ENCODE measurements around the gene AOAH.

Gene AOAH

GRCh38 chr7:36591636-36592035, 132.7 kb downstream of the AOAH start:
- Histone ChIP-seq H3K4me3 (replicated peaks; ENCODE audit: low read depth, low read length) (no peak overlapping the region), H3K27me3 (replicated peaks; ENCODE audit: control insufficient read depth, insufficient read depth, low read length) (no peaks in the 10 kb centered on the region; the same call in 1 of the 2 replicates), H3K36me3 (ENCODE audit: control insufficient read depth, insufficient read depth, low read length) (no peaks in the 10 kb centered on the region)
- no peak for TF ChIP-seq CTCF (IDR thresholded peaks at IDR 0.05; ENCODE audit: insufficient read depth, low read length, poor library complexity, severe bottlenecking)
- no peak for DNase-seq (ENCODE audit: extremely low read depth, insufficient read length)

GRCh38 chr7:36589391-36589790, 134.9 kb downstream of the AOAH start:
- Histone ChIP-seq H3K4me3 (replicated peaks; ENCODE audit: low read depth, low read length) (no peak overlapping the region), H3K27me3 (replicated peaks; ENCODE audit: control insufficient read depth, insufficient read depth, low read length) (no peaks in the 10 kb centered on the region; the same call in 1 of the 2 replicates), H3K36me3 (ENCODE audit: control insufficient read depth, insufficient read depth, low read length) (no peaks in the 10 kb centered on the region)
- no peak for DNase-seq (ENCODE audit: extremely low read depth, insufficient read length)
- no peak for TF ChIP-seq CTCF (IDR thresholded peaks at IDR 0.05; ENCODE audit: insufficient read depth, low read length, poor library complexity, severe bottlenecking)

GRCh38 chr7:36583318-36583717, 141.0 kb downstream of the AOAH start:
- Histone ChIP-seq H3K4me3 (replicated peaks; ENCODE audit: low read depth, low read length) (no peak overlapping the region), H3K27me3 (replicated peaks; ENCODE audit: control insufficient read depth, insufficient read depth, low read length) (no peaks in the 10 kb centered on the region; the same call in 1 of the 2 replicates), H3K36me3 (ENCODE audit: control insufficient read depth, insufficient read depth, low read length) (no peaks in the 10 kb centered on the region)
- no peak for TF ChIP-seq CTCF (IDR thresholded peaks at IDR 0.05; ENCODE audit: insufficient read depth, low read length, poor library complexity, severe bottlenecking)
- no peak for DNase-seq (ENCODE audit: extremely low read depth, insufficient read length)

- no peak for TF ChIP-seq CTCF (IDR thresholded peaks at IDR 0.05; ENCODE audit: insufficient read depth, low read length, poor library complexity, severe bottlenecking)
- DNase-seq (ENCODE audit: extremely low read depth, insufficient read length) = no peak
- H3K36me3 ChIP-seq (ENCODE audit: control insufficient read depth, insufficient read depth, low read length) = no peaks in the 10 kb centered on the region
- H3K4me3 ChIP-seq (replicated peaks; ENCODE audit: low read depth, low read length) = no peak overlapping the region
- no peaks in the 10 kb centered on the region; the same call in none of the 2 replicates for H3K27me3 ChIP-seq (replicated peaks; ENCODE audit: control insufficient read depth, insufficient read depth, low read length)
These were observed 148.5 kb downstream of the AOAH start for GRCh38 chr7:36575832-36576231.

- no peak for DNase-seq (ENCODE audit: extremely low read depth, insufficient read length)
- H3K36me3 ChIP-seq (ENCODE audit: control insufficient read depth, insufficient read depth, low read length) = no peaks in the 10 kb centered on the region
- no peak for TF ChIP-seq CTCF (IDR thresholded peaks at IDR 0.05; ENCODE audit: insufficient read depth, low read length, poor library complexity, severe bottlenecking)
- no peaks in the 10 kb centered on the region; the same call in 1 of the 2 replicates for H3K27me3 ChIP-seq (replicated peaks; ENCODE audit: control insufficient read depth, insufficient read depth, low read length)
- H3K4me3 ChIP-seq (replicated peaks; ENCODE audit: low read depth, low read length) = no peak overlapping the region
These were observed 151.2 kb downstream of the AOAH start for GRCh38 chr7:36573066-36573465.

GRCh38 chr7:36571190-36571560, 153.1 kb downstream of the AOAH start:
- no peak for TF ChIP-seq CTCF (IDR thresholded peaks at IDR 0.05; ENCODE audit: insufficient read depth, low read length, poor library complexity, severe bottlenecking)
- H3K27me3 ChIP-seq (replicated peaks; ENCODE audit: control insufficient read depth, insufficient read depth, low read length) = no peaks in the 10 kb centered on the region; the same call in 1 of the 2 replicates
- no peak for DNase-seq (ENCODE audit: extremely low read depth, insufficient read length)
- no peaks in the 10 kb centered on the region for H3K36me3 ChIP-seq (ENCODE audit: control insufficient read depth, insufficient read depth, low read length)
- H3K4me3 ChIP-seq (replicated peaks; ENCODE audit: low read depth, low read length) = no peak overlapping the region

Measured in GM06990 (cell line).